CD8-positive, alpha-beta memory T cell (primary cell): ENCODE measurements around the gene DNAH9. TPM values are rescaled to one million over a fixed set of nuclear protein-coding genes. Genes with fewer than 3 reads are reported as not detected.

ENCODE experiments used
- CTCF ChIA-PET: fragments of 350-600 bp; sonication (Branson Sonifier 250); formaldehyde crosslinking; loops from one replicate; lab custom pipeline; 2021; ENCODE audit warnings: antibody characterized with exemption; lab: Charles Lee
- POLR2A ChIA-PET: fragments of 350-600 bp; sonication (Branson Sonifier 250); formaldehyde crosslinking; loops from one replicate; lab custom pipeline; 2021; ENCODE audit warnings: antibody characterized with exemption; lab: Charles Lee
- DNase-seq, 5 donors: peaks; one replicate each; pipeline versions ENCODE4 v3.0.0 to v3.0.0-alpha.2; 2020 to 2022; ENCODE audit warnings: mixed read lengths in 1 of 5
- H3K27ac ChIP-seq: one replicate; pipeline ENCODE4 v1.7.0; 2013; ENCODE audit warnings: low read depth, mild to moderate bottlenecking, low read length, moderate library complexity
- H3K27me3 ChIP-seq: 2 replicates; pipeline ENCODE4 v1.7.0; 2013; ENCODE audit warnings: low read length, mild to moderate bottlenecking; ENCODE audit not compliant: insufficient read depth, poor library complexity, severe bottlenecking
- H3K36me3 ChIP-seq: 2 replicates; pipeline ENCODE4 v1.7.0; 2013; ENCODE audit warnings: mild to moderate bottlenecking, low read length, moderate library complexity; ENCODE audit not compliant: insufficient read depth
- H3K4me1 ChIP-seq: 2 replicates; pipeline ENCODE4 v1.7.0; 2013; ENCODE audit warnings: mild to moderate bottlenecking, low read length, moderate library complexity; ENCODE audit not compliant: insufficient read depth
- H3K4me3 ChIP-seq: 2 replicates; pipeline ENCODE4 v1.7.0; 2013; ENCODE audit warnings: mild to moderate bottlenecking, low read length
- H3K9me3 ChIP-seq: 2 replicates; pipeline ENCODE4 v1.7.0; 2013; ENCODE audit warnings: mild to moderate bottlenecking, low read length
- H3K27ac Mint-ChIP-seq, 8 donors: one replicate each; pipeline ENCODE4 v1.8.0; 2020 to 2021; ENCODE audit warnings: mixed read lengths in 8 of 8, mild to moderate bottlenecking in 6 of 8, inconsistent platforms in 3 of 8, moderate library complexity in 3 of 8
- H3K27me3 Mint-ChIP-seq, 2 donors: one replicate each; pipeline ENCODE4 v1.8.0; 2020 to 2021; ENCODE audit warnings: mixed read lengths in 2 of 2, mild to moderate bottlenecking in 1 of 2, moderate library complexity in 1 of 2
- H3K36me3 Mint-ChIP-seq, 3 donors: one replicate each; pipeline ENCODE4 v1.8.0; 2020 to 2021; ENCODE audit warnings: mixed read lengths in 3 of 3, inconsistent platforms in 1 of 3, mild to moderate bottlenecking in 1 of 3
- H3K4me1 Mint-ChIP-seq, 3 donors: one replicate each; pipeline ENCODE4 v1.8.0; 2020 to 2021; ENCODE audit warnings: mixed read lengths in 3 of 3, inconsistent platforms in 1 of 3, mild to moderate bottlenecking in 1 of 3
- H3K4me3 Mint-ChIP-seq, 7 donors: one replicate each; pipeline ENCODE4 v1.8.0; 2020 to 2021; ENCODE audit warnings: mixed read lengths in 7 of 7, mild to moderate bottlenecking in 6 of 7, moderate library complexity in 4 of 7, inconsistent platforms in 2 of 7
- H3K9me3 Mint-ChIP-seq, 5 donors: one replicate each; pipeline ENCODE4 v1.8.0; 2020 to 2022; ENCODE audit warnings: mixed read lengths in 5 of 5, mild to moderate bottlenecking in 3 of 5, moderate library complexity in 2 of 5, inconsistent platforms in 1 of 5
- polyA plus RNA-seq: library from polyadenylated mRNA; unstranded; fragments of 300-500 nt; fragmentation: Illumina TruSeq; gene quantifications from one replicate; pipeline ENCODE4 v1.2.3, GENCODE V29; 2021
- total RNA-seq, 2 experiments: library from RNA; stranded (reverse); gene quantifications; one replicate each; pipeline ENCODE4 v1.2.3, GENCODE V29; 2021

Gene DNAH9
- total and polyA plus RNA-seq, 3 experiments from 2014 or later: not detected

- H3K4me3 Mint-ChIP-seq: no peak overlapping the region
- H3K36me3 Mint-ChIP-seq: no peaks in the 10 kb centered on the region
- CTCF ChIA-PET: no interaction called here
- POLR2A ChIA-PET: no interaction called here
- Histone ChIP-seq H3K36me3 (no peaks in the 10 kb centered on the region), H3K9me3 (no peaks in the 10 kb centered on the region), H3K4me3 (no peak overlapping the region), H3K4me1 (no peaks in the 10 kb centered on the region), H3K27me3 (no peaks in the 10 kb centered on the region), H3K27ac (no peak overlapping the region)
- no peak overlapping the region for H3K27ac Mint-ChIP-seq
- no peaks in the 10 kb centered on the region for H3K4me1 Mint-ChIP-seq
- peaks cover 2 to 6% (median 4%) of the 10 kb centered on the region in 5 donors for H3K9me3 Mint-ChIP-seq
- DNase-seq: no peak
- H3K27me3 Mint-ChIP-seq: no peaks in the 10 kb centered on the region
Observed at GRCh38 chr17:11797803-11798202, 199.5 kb downstream of the DNAH9 start.

DNA sequence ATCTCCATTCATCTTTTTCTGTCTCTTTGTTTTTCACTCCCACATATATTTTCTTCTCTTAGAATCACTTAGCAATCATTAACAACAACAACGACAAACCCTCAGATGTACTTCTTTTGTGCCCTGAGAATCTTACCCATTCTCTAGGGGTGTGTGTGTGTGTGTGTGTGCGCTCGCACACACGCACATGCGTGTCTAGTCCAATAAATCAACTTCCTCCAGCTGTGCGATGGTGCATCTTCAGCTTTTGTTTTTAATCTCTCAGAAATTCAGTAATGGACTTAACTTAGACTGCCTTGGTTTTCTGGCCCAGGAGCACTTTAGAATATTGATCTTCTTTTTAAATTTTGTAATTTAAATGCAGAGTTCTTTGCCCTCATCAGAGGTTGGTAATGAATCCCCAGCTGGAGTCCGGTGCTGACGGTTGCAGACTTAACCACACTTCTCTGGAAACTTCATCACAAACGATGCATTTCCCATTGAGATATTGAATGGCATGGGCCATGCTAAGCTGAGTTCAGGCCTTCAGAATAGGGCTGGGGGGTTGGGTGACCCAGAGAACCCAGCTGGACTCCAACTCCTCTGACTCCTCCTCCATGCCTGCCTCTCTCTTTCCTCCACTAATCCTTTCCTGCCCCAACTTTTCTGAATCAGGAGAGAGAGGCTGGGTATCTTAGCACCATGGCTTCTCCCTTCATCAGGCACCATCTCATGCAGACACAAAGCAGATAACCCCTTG, 205.1 kb downstream of the DNAH9 start:
- Histone ChIP-seq H3K27me3 (no peaks in the 10 kb centered on the region), H3K36me3 (no peaks in the 10 kb centered on the region), H3K9me3 (no peaks in the 10 kb centered on the region), H3K4me3 (no peak overlapping the region), H3K4me1 (no peaks in the 10 kb centered on the region), H3K27ac (no peak overlapping the region)
- peaks cover 0 to 5% of the 10 kb centered on the region in 2 donors for H3K27me3 Mint-ChIP-seq
- H3K4me1 Mint-ChIP-seq: no peaks in the 10 kb centered on the region
- H3K9me3 Mint-ChIP-seq: peaks cover 0 to 6% (median 3%) of the 10 kb centered on the region in 5 donors
- CTCF ChIA-PET: no interaction called here
- H3K36me3 Mint-ChIP-seq: no peaks in the 10 kb centered on the region
- no peak for DNase-seq
- H3K4me3 Mint-ChIP-seq: no peak overlapping the region
- POLR2A ChIA-PET: no interaction called here
- H3K27ac Mint-ChIP-seq: no peak overlapping the region

DNA sequence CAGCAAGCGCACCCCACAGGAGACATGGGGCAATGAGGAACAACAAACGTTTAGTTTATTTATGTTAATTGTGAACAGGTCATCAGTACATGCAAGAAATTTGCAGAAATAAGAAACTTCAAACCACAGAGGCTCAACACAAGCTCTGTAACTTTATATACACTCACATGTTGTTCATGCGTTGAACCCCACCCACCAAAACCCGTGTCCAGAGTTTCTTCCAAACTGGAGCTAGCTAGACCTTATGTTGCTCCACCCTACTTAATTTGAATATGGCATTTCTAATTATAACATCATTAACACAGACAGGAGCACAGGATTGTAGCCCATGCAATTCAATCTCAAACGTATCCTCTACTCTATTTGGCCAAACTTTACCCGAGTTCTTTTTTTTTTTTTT, 206.9 kb downstream of the DNAH9 start:
- Mint-ChIP-seq H3K9me3 (peaks cover 0 to 6% (median 4%) of the 10 kb centered on the region in 5 donors), H3K4me1 (no peaks in the 10 kb centered on the region), H3K27ac (no peak overlapping the region), H3K36me3 (no peaks in the 10 kb centered on the region), H3K27me3 (peaks cover 0 to 8% of the 10 kb centered on the region in 2 donors), H3K4me3 (no peak overlapping the region)
- POLR2A ChIA-PET: no interaction called here
- Histone ChIP-seq H3K4me1 (no peaks in the 10 kb centered on the region), H3K27me3 (no peaks in the 10 kb centered on the region), H3K4me3 (no peak overlapping the region), H3K36me3 (no peaks in the 10 kb centered on the region), H3K27ac (no peak overlapping the region), H3K9me3 (no peaks in the 10 kb centered on the region)
- CTCF ChIA-PET: no interaction called here
- DNase-seq: no peak

DNA sequence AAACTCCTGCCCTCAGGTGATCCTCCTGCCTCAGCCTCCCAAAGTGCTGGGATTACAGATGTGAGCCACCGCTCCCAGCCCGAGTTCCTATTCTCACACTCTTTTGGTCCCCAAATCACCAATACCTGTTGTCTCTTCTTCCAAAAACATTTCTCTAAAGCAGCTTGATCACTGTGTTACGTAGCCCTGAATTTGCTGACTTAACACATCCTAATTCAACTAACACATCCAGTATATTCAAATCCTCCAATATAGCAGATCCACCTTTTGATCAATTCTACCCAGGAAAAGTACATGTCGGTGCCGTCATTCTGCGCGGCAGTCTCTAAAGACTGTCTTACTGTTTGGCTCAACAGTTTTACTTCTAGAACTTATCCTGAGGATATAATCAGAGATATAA, 207.7 kb downstream of the DNAH9 start:
- Histone ChIP-seq H3K27me3 (no peaks in the 10 kb centered on the region), H3K9me3 (no peaks in the 10 kb centered on the region), H3K4me3 (no peak overlapping the region), H3K27ac (no peak overlapping the region), H3K4me1 (no peaks in the 10 kb centered on the region), H3K36me3 (no peaks in the 10 kb centered on the region)
- Mint-ChIP-seq H3K27ac (no peak overlapping the region), H3K4me1 (no peaks in the 10 kb centered on the region), H3K27me3 (peaks cover 0 to 8% of the 10 kb centered on the region in 2 donors), H3K9me3 (peaks cover 0 to 6% (median 4%) of the 10 kb centered on the region in 5 donors), H3K36me3 (no peaks in the 10 kb centered on the region), H3K4me3 (no peak overlapping the region)
- ChIA-PET CTCF (no interaction called here), POLR2A (no interaction called here)
- no peak for DNase-seq

- no peak overlapping the region for H3K27ac ChIP-seq
- ChIA-PET CTCF (no interaction called here), POLR2A (no interaction called here)
- no peaks in the 10 kb centered on the region for H3K36me3 ChIP-seq
- Mint-ChIP-seq H3K27ac (no peak overlapping the region), H3K4me1 (no peaks in the 10 kb centered on the region), H3K9me3 (peaks cover 0 to 6% (median 4%) of the 10 kb centered on the region in 5 donors), H3K27me3 (peaks cover 0 to 8% of the 10 kb centered on the region in 2 donors), H3K36me3 (no peaks in the 10 kb centered on the region), H3K4me3 (no peak overlapping the region)
- no peak for DNase-seq
- no peaks in the 10 kb centered on the region for H3K9me3 ChIP-seq
- no peaks in the 10 kb centered on the region for H3K4me1 ChIP-seq
- H3K27me3 ChIP-seq: no peaks in the 10 kb centered on the region
- H3K4me3 ChIP-seq: no peak overlapping the region
Observed at GRCh38 chr17:11807606-11808005, 209.3 kb downstream of the DNAH9 start.

DNA sequence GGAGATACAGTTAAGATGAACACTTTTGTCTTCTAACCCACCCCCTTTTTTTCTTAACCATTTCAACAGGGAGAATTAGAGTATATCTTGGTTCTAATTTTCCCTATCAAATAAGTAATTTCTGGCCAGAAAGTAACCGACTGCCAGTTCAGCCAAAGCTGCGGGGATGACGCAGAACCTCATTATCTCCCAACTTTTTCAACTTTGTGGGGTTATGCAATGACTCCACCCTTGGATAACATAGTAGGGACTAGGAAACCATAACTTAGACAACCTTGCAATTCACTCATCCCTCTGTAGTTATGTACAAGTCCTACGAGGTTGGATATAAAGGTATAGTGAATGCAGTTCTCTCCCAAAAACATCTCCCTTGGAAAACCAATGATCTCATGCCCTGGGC, 215.0 kb downstream of the DNAH9 start:
- no peaks in the 10 kb centered on the region for H3K4me1 Mint-ChIP-seq
- H3K4me3 Mint-ChIP-seq: no peak overlapping the region
- DNase-seq: no peak
- Histone ChIP-seq H3K4me1 (no peaks in the 10 kb centered on the region), H3K27ac (no peak overlapping the region), H3K9me3 (no peaks in the 10 kb centered on the region), H3K4me3 (no peak overlapping the region), H3K36me3 (no peaks in the 10 kb centered on the region), H3K27me3 (no peaks in the 10 kb centered on the region)
- POLR2A ChIA-PET: no interaction called here
- CTCF ChIA-PET: no interaction called here
- H3K27ac Mint-ChIP-seq: no peak overlapping the region
- peaks cover 0 to 2% (median 0%) of the 10 kb centered on the region in 5 donors for H3K9me3 Mint-ChIP-seq
- H3K36me3 Mint-ChIP-seq: no peaks in the 10 kb centered on the region
- H3K27me3 Mint-ChIP-seq: peaks cover 0 to 4% of the 10 kb centered on the region in 2 donors

GRCh38 chr17:11813871-11814270, 215.6 kb downstream of the DNAH9 start:
- DNase-seq: no peak
- POLR2A ChIA-PET: no interaction called here

DNA sequence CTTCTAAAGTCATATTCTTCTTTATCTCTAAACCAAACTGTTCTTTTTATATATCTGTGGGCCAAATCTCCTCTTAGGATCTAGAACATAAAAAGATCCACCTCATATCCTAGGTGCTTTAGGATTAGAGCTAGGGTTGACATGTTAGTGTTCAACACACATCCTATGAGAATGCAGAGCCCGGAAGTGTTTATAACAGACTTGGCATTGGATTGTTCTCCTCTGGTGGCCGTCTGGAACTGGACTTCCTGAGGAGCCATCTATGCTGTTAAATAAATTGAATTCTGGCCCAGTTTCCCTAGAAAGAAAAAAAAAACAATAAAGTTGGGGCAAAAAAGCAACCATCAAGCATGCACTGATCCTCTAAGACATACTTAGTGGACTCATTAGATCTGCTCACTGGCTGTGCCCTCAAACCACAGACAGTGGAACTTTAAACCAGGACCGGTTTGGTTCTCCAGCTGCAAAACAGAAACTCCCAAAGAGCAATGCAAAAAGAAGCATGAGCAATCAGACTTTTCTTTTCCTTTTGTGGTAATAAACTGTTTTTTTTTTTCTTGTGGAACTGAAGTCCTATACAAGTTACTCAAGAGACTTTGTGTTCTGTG, 216.5 kb downstream of the DNAH9 start:
- Mint-ChIP-seq H3K4me3 (no peak overlapping the region), H3K36me3 (no peaks in the 10 kb centered on the region), H3K27ac (no peak overlapping the region), H3K9me3 (peaks cover 0 to 4% (median 0%) of the 10 kb centered on the region in 5 donors), H3K27me3 (peaks cover 0 to 2% of the 10 kb centered on the region in 2 donors), H3K4me1 (no peaks in the 10 kb centered on the region)
- ChIA-PET POLR2A (no interaction called here), CTCF (no interaction called here)
- H3K27me3 ChIP-seq: no peaks in the 10 kb centered on the region
- H3K36me3 ChIP-seq: no peaks in the 10 kb centered on the region
- no peak for DNase-seq
- no peaks in the 10 kb centered on the region for H3K4me1 ChIP-seq
- no peak overlapping the region for H3K27ac ChIP-seq
- H3K4me3 ChIP-seq: no peak overlapping the region
- H3K9me3 ChIP-seq: no peaks in the 10 kb centered on the region

More at GRCh38 chr17:11813871-11814270, 215.6 kb downstream of the DNAH9 start:
- Histone ChIP-seq H3K27me3 (no peaks in the 10 kb centered on the region), H3K4me3 (no peak overlapping the region), H3K9me3 (no peaks in the 10 kb centered on the region), H3K27ac (no peak overlapping the region), H3K36me3 (no peaks in the 10 kb centered on the region), H3K4me1 (no peaks in the 10 kb centered on the region)
- H3K9me3 Mint-ChIP-seq: peaks cover 0 to 2% (median 0%) of the 10 kb centered on the region in 5 donors
- H3K36me3 Mint-ChIP-seq: no peaks in the 10 kb centered on the region
- H3K27ac Mint-ChIP-seq: no peak overlapping the region
- CTCF ChIA-PET: no interaction called here
- H3K4me1 Mint-ChIP-seq: no peaks in the 10 kb centered on the region
- no peak overlapping the region for H3K4me3 Mint-ChIP-seq
- peaks cover 0 to 2% of the 10 kb centered on the region in 2 donors for H3K27me3 Mint-ChIP-seq
